Measurements from ENCODE around the gene SLC47A1. TPM values are rescaled to one million over a fixed set of nuclear protein-coding genes. Genes with fewer than 3 reads are reported as not detected.
A peak's percentile ranks its signal among the peaks of the same experiment; 100 is the strongest.
"Not testable (repeated sequence)": the region's sequence is repeated elsewhere in the genome, so short reads cannot be mapped to it uniquely, and the experiment has no call there.

SLC47A1 gene
- total and polyA plus RNA-seq, 4 donors, result 34.8 to 69.2 (median 37.2) TPM

DNA sequence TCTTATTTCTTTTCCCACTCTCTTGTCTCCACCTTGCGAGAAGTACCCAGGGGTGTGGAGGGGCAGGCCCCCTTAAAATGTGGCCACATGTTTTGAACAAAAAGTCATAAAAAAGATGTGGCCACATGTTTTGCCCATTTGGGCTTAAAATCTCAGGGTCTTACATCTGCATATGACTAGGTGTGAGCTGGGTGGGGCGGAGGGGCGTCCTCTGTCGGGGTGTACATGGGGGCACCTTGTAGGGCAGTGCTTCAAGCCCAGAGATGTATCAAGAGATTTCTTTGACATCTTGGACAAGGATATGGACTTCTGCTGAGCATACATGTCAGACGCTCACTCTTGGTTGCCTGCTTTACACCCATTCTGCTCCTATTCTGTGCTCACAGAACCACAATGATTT lies 13.0 kb upstream of the SLC47A1 start:
- 96% methylated on average over 5 of the region's 5 CpGs for WGBS
- no peaks in the 10 kb centered on the region for H3K9me3 ChIP-seq (ENCODE audit: control insufficient read depth in 4 of 4, low read length in 3 of 4)
- no peaks in the 10 kb centered on the region for H3K36me3 ChIP-seq (ENCODE audit: control insufficient read depth in 4 of 4, insufficient read depth in 3 of 4, low read depth in 1 of 4, low read length in 3 of 4)
- H3K9ac ChIP-seq (ENCODE audit: low read depth in 1 of 2, low read length in 2 of 2), result no peak overlapping the region
- TF ChIP-seq, protein P1, sequence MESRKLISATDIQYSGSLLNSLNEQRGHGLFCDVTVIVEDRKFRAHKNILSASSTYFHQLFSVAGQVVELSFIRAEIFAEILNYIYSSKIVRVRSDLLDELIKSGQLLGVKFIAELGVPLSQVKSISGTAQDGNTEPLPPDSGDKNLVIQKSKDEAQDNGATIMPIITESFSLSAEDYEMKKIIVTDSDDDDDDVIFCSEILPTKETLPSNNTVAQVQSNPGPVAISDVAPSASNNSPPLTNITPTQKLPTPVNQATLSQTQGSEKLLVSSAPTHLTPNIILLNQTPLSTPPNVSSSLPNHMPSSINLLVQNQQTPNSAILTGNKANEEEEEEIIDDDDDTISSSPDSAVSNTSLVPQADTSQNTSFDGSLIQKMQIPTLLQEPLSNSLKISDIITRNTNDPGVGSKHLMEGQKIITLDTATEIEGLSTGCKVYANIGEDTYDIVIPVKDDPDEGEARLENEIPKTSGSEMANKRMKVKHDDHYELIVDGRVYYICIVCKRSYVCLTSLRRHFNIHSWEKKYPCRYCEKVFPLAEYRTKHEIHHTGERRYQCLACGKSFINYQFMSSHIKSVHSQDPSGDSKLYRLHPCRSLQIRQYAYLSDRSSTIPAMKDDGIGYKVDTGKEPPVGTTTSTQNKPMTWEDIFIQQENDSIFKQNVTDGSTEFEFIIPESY (IDR thresholded peaks at IDR 0.05), result no peak
- TF ChIP-seq HNF4G (IDR thresholded peaks at IDR 0.05) (no peak), NR2F2 (IDR thresholded peaks at IDR 0.05) (no peak), YY1 (IDR thresholded peaks at IDR 0.05) (no peak), TAF1 (conservative IDR thresholded peaks at IDR 0.05) (no peak), HNF4A (conservative IDR thresholded peaks at IDR 0.05) (no peak), GABPA (IDR thresholded peaks at IDR 0.05 in 1 of 2, conservative IDR thresholded peaks at IDR 0.05 in 1 of 2) (no peak)
- TF ChIP-seq, protein P2, sequence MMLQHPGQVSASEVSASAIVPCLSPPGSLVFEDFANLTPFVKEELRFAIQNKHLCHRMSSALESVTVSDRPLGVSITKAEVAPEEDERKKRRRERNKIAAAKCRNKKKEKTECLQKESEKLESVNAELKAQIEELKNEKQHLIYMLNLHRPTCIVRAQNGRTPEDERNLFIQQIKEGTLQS (IDR thresholded peaks at IDR 0.05), result no peak
- TF ChIP-seq, protein P3, sequence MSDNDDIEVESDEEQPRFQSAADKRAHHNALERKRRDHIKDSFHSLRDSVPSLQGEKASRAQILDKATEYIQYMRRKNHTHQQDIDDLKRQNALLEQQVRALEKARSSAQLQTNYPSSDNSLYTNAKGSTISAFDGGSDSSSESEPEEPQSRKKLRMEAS (IDR thresholded peaks at IDR 0.05), result no peak
- H3K4me1 ChIP-seq (ENCODE audit: control insufficient read depth in 4 of 4, insufficient read depth in 4 of 4, low read length in 3 of 4), result peaks cover 0 to 3% (median 0%) of the 10 kb centered on the region in 4 donors
- H3K4me3 ChIP-seq (ENCODE audit: low read depth in 1 of 3, low read length in 3 of 3), result no peak overlapping the region
- H3K27ac ChIP-seq (ENCODE audit: low read depth in 1 of 2, low read length in 2 of 2), result no peak overlapping the region
- DNase-seq (ENCODE audit: low spot score), result no peak
- H3K27me3 ChIP-seq (ENCODE audit: control insufficient read depth in 4 of 4, insufficient read depth in 4 of 4, low read length in 3 of 4), result no peaks in the 10 kb centered on the region

GRCh38 chr17:19523690-19524089 lies 10.0 kb upstream of the SLC47A1 start:
- no peak overlapping the region for H3K9ac ChIP-seq (ENCODE audit: low read depth in 1 of 2, low read length in 2 of 2)
- no peak overlapping the region for H3K27ac ChIP-seq (ENCODE audit: low read depth in 1 of 2, low read length in 2 of 2)
- no peak overlapping the region for H3K4me3 ChIP-seq (ENCODE audit: low read depth in 1 of 3, low read length in 3 of 3)
- DNase-seq (ENCODE audit: low spot score), result no peak
- no peaks in the 10 kb centered on the region for H3K9me3 ChIP-seq (ENCODE audit: control insufficient read depth in 4 of 4, low read length in 3 of 4)
- no peaks in the 10 kb centered on the region for H3K36me3 ChIP-seq (ENCODE audit: control insufficient read depth in 4 of 4, insufficient read depth in 3 of 4, low read depth in 1 of 4, low read length in 3 of 4)
- 93% methylated on average over 9 of the region's 9 CpGs for WGBS
- peaks cover 0 to 7% (median 4%) of the 10 kb centered on the region in 4 donors for H3K4me1 ChIP-seq (ENCODE audit: control insufficient read depth in 4 of 4, insufficient read depth in 4 of 4, low read length in 3 of 4)
- H3K27me3 ChIP-seq (ENCODE audit: control insufficient read depth in 4 of 4, insufficient read depth in 4 of 4, low read length in 3 of 4), result no peaks in the 10 kb centered on the region
- TF ChIP-seq SP1 (IDR thresholded peaks at IDR 0.05) (no peak), EGR1 (IDR thresholded peaks at IDR 0.05; ENCODE audit: low read depth in 2 of 2) (no peak)

DNA sequence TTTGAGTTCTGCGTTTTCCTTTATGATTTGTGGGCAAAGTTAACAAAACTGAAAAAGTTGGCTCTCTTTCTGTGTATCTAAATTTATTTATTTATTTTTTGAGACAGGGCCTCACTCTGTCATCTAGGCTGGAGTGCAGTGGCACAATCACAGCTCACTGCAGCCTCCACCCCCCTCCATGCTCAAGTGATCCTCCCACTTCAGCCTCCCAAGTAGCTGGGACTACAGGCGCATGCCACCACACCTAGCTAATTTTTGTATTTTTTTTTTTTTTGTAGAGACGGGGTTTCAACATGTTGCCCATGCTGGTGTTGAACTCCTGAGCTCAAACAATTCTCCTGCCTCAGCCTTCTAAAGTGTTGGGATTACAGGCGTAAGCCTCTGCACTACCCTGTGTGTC lies 6.7 kb upstream of the SLC47A1 start:
- Histone ChIP-seq H3K4me1 (ENCODE audit: control insufficient read depth in 4 of 4, insufficient read depth in 4 of 4, low read length in 3 of 4) (peaks cover 2 to 24% (median 18%) of the 10 kb centered on the region in 4 donors), H3K27ac (ENCODE audit: low read depth in 1 of 2, low read length in 2 of 2) (peak overlapping the region; percentile 76 to 85)
- 79% methylated on average over 4 of the region's 4 CpGs for WGBS
- not testable (repeated sequence) for DNase-seq (ENCODE audit: low spot score); H3K27me3 ChIP-seq (ENCODE audit: control insufficient read depth in 4 of 4, insufficient read depth in 4 of 4, low read length in 3 of 4); H3K4me3 ChIP-seq (ENCODE audit: low read depth in 1 of 3, low read length in 3 of 3); H3K36me3 ChIP-seq (ENCODE audit: control insufficient read depth in 4 of 4, insufficient read depth in 3 of 4, low read depth in 1 of 4, low read length in 3 of 4); H3K9ac ChIP-seq (ENCODE audit: low read depth in 1 of 2, low read length in 2 of 2); H3K9me3 ChIP-seq (ENCODE audit: control insufficient read depth in 4 of 4, low read length in 3 of 4)
